Central memory CD4-positive, alpha-beta T cell (primary cell): ENCODE data around the gene PEX16.

Experiments used
- DNase-seq: peaks from one replicate; pipeline ENCODE4 v3.0.0; 2022
- total RNA-seq, 3 experiments: gene quantifications; one replicate each; lab custom pipeline; 2026; lab: John Stamatoyannopoulos, UW

The PEX16 gene
- 32.2 to 38.9 (median 38.6) reads per million in 3 experiments for total RNA-seq

- DNase-seq, result peak; percentile 99
Measured at GRCh38 chr11:45917623-45918330, at the start of gene PEX16. Gene PEX16 (minus strand): TSS chr11:45917877. CDS start chr11:45917811, 66 bp downstream.

GRCh38 chr11:45964911-45965389, 47.3 kb upstream of the PEX16 start:
- peak; percentile 48 for DNase-seq

- DNase-seq, result no peak
Measured at GRCh38 chr11:45961751-45962240, 44.1 kb upstream of the PEX16 start.

GRCh38 chr11:45960387-45961095, 42.9 kb upstream of the PEX16 start:
- no peak for DNase-seq

- no peak for DNase-seq
Measured at GRCh38 chr11:45959851-45960250, 42.2 kb upstream of the PEX16 start.

GRCh38 chr11:45949992-45950407, 32.3 kb upstream of the PEX16 start:
- no peak for DNase-seq

- DNase-seq, result no peak
Measured at GRCh38 chr11:45948356-45948755, 30.7 kb upstream of the PEX16 start.

- no peak for DNase-seq
Measured at GRCh38 chr11:45947885-45948284, 30.2 kb upstream of the PEX16 start.

GRCh38 chr11:45945397-45945999, 27.8 kb upstream of the PEX16 start:
- DNase-seq, result no peak

- DNase-seq, result no peak
Measured at GRCh38 chr11:45942381-45942780, 24.7 kb upstream of the PEX16 start.

GRCh38 chr11:45941285-45941684, 23.6 kb upstream of the PEX16 start:
- DNase-seq, result no peak

GRCh38 chr11:45939836-45940235, 22.2 kb upstream of the PEX16 start:
- no peak for DNase-seq

- no peak for DNase-seq
Measured at GRCh38 chr11:45937916-45938315, 20.2 kb upstream of the PEX16 start.

- no peak for DNase-seq
Measured at GRCh38 chr11:45936511-45937054, 18.9 kb upstream of the PEX16 start.

GRCh38 chr11:45935349-45936064, 17.8 kb upstream of the PEX16 start:
- no peak for DNase-seq

- no peak for DNase-seq
Measured at GRCh38 chr11:45934580-45935318, 17.1 kb upstream of the PEX16 start.

GRCh38 chr11:45933846-45934579, 16.3 kb upstream of the PEX16 start:
- DNase-seq, result no peak

- no peak for DNase-seq
Measured at GRCh38 chr11:45933131-45933831, 15.6 kb upstream of the PEX16 start.

- DNase-seq, result no peak
Measured at GRCh38 chr11:45932217-45932616, 14.5 kb upstream of the PEX16 start.

GRCh38 chr11:45931739-45932138, 14.1 kb upstream of the PEX16 start:
- no peak for DNase-seq
